ENCODE data around the gene CTSW. TPM values are rescaled to one million over a fixed set of nuclear protein-coding genes. Genes with fewer than 3 reads are reported as not detected.

CTSW gene
- total RNA-seq, 2 experiments from 2014 or later = 1.7 TPM

DNA sequence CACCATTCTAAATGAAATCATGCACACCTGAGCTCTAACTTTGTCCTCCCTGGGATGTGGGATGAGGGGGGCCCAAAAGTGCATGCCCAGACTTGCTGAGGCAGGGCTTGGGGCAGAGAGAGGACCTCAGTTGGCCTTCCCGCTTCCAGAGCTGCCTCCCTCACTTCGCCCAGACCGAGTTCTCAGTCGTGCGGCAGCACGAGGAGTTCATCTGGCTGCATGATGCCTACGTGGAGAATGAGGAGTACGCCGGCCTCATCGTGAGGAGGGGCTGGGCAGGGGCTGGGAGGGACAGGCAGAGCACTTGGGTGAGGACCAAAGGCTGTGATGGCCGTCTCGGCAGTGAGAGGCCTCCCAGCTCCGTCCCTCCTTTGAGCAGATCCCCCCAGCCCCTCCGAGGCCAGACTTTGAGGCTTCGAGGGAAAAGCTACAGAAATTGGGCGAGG lies 29.8 kb upstream of the CTSW start:
- peaks cover 3% of the 10 kb centered on the region for H3K9me3 Mint-ChIP-seq (ENCODE audit: low read depth)
- no peak for ATAC-seq
- no peak overlapping the region for H3K27ac Mint-ChIP-seq
- intact Hi-C loops (cut with DNase I, micrococcal nuclease) = no loop called here
- CTCF ChIA-PET = interaction anchor here (1.1 to 3.1 kb wide), 6 partner anchors 10 to 197 kb away, joined by 3 to 11 read pairs (median 6); partner anchors contain the start of genes KAT5 and MUS81
- H3K4me3 Mint-ChIP-seq = no peak overlapping the region
- peaks cover 34% of the 10 kb centered on the region for H3K36me3 Mint-ChIP-seq (ENCODE audit: low read depth)
- peaks cover 7% of the 10 kb centered on the region for H3K4me1 Mint-ChIP-seq
- no peaks in the 10 kb centered on the region for H3K27me3 Mint-ChIP-seq
- DNase-seq = no peak
- POLR2A ChIA-PET = interaction anchor here (2.5 kb wide), 1 partner anchor 9 kb away, joined by 8 read pairs; no protein-coding TSS in a partner anchor

DNA sequence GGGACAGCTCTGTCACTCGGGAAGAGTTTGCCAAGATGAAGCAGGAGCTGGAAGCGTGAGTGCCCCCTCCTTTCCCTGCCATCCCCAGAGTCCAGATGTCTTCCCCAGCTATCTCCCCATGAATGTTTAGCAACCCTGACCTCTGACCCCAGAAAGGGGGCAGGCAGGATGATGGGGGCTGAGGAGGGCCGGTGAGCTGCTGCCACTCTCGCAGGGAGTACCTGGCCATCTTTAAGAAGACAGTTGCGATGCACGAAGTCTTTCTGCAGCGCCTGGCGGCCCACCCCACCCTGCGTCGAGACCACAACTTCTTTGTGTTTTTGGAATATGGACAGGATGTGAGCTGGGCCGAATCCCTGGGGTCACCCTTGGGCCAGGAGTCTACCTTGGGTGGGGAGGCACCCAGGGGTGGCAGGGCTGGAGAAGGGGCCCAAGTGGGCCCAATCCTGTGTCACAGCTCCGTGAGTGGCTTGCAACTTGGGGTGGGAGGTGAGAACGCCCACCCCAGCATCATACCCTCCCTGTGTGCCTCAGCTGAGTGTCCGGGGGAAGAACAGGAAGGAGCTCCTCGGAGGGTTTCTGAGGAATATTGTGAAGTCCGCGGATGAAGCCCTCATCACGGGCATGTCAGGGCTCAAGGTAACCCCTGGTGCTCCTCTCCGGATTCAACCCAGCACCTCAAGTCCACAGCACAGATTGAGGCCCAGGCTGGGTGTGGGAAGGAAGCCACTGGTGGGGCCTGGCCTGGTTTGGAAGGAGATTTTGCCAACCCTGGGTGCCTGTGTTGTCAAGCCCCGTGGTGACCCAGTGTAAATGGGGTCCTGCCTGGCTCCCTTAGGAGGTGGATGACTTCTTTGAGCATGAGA lies 29.2 kb upstream of the CTSW start:
- POLR2A ChIA-PET = interaction anchor here (1.3 to 2.5 kb wide), 2 partner anchors 9 to 11 kb away, joined by 6 to 8 read pairs; no protein-coding TSS in a partner anchor
- CTCF ChIA-PET = interaction anchor here (0.5 to 3.1 kb wide), 10 partner anchors 9 to 1383 kb away, joined by 3 to 14 read pairs (median 4); partner anchors contain the start of genes KAT5 and MUS81
- ATAC-seq (no peak), DNase-seq (no peak)
- intact Hi-C loops (cut with DNase I, micrococcal nuclease) = no loop called here
- H3K9me3 Mint-ChIP-seq (ENCODE audit: low read depth) = peaks cover 3% of the 10 kb centered on the region
- H3K4me1 Mint-ChIP-seq = peaks cover 12% of the 10 kb centered on the region
- H3K4me3 Mint-ChIP-seq = no peak overlapping the region
- H3K27ac Mint-ChIP-seq = no peak overlapping the region
- H3K36me3 Mint-ChIP-seq (ENCODE audit: low read depth) = peaks cover 38% of the 10 kb centered on the region
- H3K27me3 Mint-ChIP-seq = no peaks in the 10 kb centered on the region

DNA sequence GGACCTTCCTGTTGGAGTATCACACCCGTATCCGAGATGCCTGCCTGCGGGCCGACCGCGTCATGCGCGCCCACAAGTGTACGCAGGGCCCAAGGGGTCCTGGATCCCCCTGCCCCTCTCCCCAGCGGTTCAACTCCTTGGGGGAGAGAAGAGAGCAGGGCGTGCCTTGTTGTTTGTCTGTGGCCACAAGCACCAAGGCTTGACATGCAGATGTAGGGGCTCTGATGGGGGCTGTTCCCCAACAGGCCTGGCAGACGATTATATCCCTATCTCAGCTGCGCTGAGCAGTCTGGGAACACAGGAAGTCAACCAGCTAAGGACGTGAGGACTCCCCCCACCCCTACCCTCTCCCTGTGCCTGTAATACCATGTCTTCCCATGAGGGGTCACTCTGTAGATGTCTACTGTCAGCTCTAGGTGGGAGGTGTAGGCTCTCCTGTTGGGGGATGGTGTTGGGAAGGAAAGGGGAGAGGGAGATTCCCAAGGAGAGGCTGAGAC lies 28.5 kb upstream of the CTSW start:
- ChIA-PET CTCF (interaction anchor here (0.5 to 3.1 kb wide), 11 partner anchors 9 to 1383 kb away, joined by 3 to 14 read pairs (median 3); partner anchors contain the start of gene MUS81), POLR2A (interaction anchor here (1.2 to 2.5 kb wide), 4 partner anchors 8 to 107 kb away, joined by 3 to 8 read pairs (median 4); no protein-coding TSS in a partner anchor)
- Mint-ChIP-seq H3K4me3 (no peak overlapping the region), H3K36me3 (ENCODE audit: low read depth) (peaks cover 45% of the 10 kb centered on the region), H3K27ac (no peak overlapping the region), H3K4me1 (peaks cover 19% of the 10 kb centered on the region), H3K27me3 (no peaks in the 10 kb centered on the region), H3K9me3 (ENCODE audit: low read depth) (peaks cover 3% of the 10 kb centered on the region)
- DNase-seq = no peak
- intact Hi-C loops (cut with DNase I, micrococcal nuclease) = no loop called here
- ATAC-seq = peak; percentile 45

DNA sequence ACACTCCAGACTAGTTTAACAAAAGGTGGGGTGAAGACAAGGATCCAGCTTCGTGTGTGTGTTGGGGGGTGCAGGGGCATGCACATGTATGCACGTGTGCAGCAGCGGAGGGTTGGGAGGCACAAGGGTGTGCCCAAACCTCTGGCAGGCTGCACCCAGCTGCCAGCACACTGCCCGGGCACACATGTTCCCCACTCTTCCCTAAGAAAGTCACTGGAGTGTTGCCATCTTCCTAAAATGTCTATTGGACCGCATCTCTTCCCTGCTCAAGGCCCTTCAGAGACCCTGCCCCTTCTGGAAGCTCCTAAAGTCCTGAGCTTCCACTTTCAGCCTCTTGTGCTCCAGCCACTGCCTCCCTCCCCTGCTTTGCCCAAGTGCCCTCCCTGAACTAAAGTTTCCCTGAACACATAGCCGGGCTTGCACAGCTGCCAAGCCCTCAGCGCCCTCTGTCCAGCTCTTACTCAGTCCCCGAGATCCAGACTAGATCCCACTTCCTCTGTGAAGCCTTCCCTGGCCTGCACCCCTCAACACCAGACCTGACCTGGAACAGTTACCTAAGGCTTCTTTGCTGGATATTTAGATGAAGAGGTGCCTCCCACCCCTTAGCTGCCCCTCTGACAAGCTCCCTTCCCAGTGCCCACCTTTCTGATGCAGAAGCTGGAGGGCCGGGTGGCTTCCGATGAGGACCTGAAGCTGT lies 27.7 kb upstream of the CTSW start:
- no peak overlapping the region for H3K27ac Mint-ChIP-seq
- peaks cover 26% of the 10 kb centered on the region for H3K4me1 Mint-ChIP-seq
- ChIA-PET CTCF (interaction anchor here (0.6 to 2.0 kb wide), 12 partner anchors 8 to 224 kb away, joined by 3 to 14 read pairs (median 3); partner anchors contain the start of genes BANF1 and MUS81), POLR2A (interaction anchor here (0.8 to 1.4 kb wide), 7 partner anchors 9 to 316 kb away, joined by 3 to 6 read pairs (median 3); partner anchors contain the start of gene SNX32)
- ATAC-seq (no peak), DNase-seq (no peak)
- intact Hi-C loops (cut with DNase I, micrococcal nuclease) = no loop called here
- peaks cover 53% of the 10 kb centered on the region for H3K36me3 Mint-ChIP-seq (ENCODE audit: low read depth)
- peaks cover 3% of the 10 kb centered on the region for H3K9me3 Mint-ChIP-seq (ENCODE audit: low read depth)
- H3K4me3 Mint-ChIP-seq = no peak overlapping the region
- no peaks in the 10 kb centered on the region for H3K27me3 Mint-ChIP-seq

DNA sequence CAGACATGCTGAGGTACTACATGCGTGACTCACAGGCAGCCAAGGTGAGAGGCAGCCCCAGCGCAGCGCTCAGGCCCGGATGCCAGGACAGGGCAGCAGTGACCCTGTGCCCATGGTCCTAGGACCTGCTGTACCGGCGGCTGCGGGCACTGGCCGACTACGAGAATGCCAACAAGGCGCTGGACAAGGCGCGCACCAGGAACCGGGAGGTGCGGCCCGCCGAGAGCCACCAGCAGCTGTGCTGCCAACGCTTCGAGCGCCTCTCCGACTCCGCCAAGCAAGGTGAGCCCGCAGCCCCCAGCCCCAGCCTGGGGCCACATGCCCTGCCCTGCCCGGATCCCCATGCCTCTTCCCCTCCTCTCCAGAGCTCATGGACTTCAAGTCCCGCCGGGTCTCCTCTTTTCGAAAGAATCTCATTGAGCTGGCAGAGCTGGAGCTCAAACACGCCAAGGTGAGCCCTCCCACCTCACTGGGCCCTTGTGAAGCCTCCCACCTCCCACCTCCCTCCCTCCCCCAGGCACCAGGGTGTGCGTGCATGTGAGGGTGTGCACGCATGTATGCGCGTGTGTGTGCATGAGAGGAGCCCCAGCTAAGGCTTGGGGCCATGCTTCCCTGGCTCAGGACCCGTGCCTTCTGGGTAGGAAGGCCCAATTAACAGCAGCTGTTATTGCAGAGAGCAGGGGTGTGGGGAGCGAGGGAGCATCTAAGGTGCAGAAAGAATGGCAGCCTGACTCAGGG lies 27.0 kb upstream of the CTSW start:
- no peak overlapping the region for H3K27ac Mint-ChIP-seq
- H3K9me3 Mint-ChIP-seq (ENCODE audit: low read depth) = peaks cover 3% of the 10 kb centered on the region
- DNase-seq (no peak), ATAC-seq (no peak)
- peaks cover 26% of the 10 kb centered on the region for H3K4me1 Mint-ChIP-seq
- intact Hi-C loops (cut with DNase I, micrococcal nuclease) = no loop called here
- ChIA-PET POLR2A (interaction anchor here (0.6 to 1.4 kb wide), 7 partner anchors 19 to 317 kb away, joined by 3 to 4 read pairs (median 3); partner anchors contain the start of gene SNX32), CTCF (interaction anchor here (0.8 to 2.0 kb wide), 8 partner anchors 7 to 189 kb away, joined by 3 to 14 read pairs (median 3); partner anchors contain the start of genes BANF1 and MUS81)
- H3K4me3 Mint-ChIP-seq = no peak overlapping the region
- H3K36me3 Mint-ChIP-seq (ENCODE audit: low read depth) = peaks cover 53% of the 10 kb centered on the region
- no peaks in the 10 kb centered on the region for H3K27me3 Mint-ChIP-seq

DNA sequence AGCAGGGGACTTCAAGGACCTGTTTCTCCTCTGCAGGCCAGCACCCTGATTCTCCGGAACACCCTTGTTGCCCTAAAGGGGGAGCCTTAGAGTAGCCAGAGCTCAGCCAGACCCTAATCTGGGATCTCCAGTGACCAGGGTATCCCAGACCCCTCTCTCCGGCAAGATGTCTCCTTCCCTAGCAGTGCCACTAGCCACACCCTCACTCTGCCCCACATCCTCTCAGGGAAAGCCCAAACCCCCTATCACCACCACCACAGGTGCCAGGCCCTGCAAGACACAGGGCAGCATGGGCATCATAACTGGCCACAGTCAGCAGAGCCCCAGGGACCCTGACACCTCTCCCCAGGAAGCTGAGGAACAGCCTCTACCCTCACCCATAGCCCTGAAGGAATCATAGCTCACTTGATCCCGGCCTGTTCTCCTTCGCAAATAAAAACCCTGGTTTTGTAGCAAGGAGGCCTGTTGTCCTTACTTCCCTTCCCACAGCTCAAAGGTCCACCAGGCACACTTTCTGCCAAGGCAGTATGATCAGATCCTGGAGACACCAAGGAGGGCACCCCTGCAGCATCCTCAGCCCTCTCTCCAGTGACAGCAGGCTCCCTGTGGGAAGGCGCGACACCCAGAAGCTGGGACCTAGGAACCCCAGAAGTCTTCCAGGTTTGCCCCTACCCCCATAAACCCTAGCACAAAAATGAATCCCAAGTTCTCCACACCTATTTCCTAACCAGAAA lies 26.2 kb upstream of the CTSW start:
- Mint-ChIP-seq H3K9me3 (ENCODE audit: low read depth) (peaks cover 3% of the 10 kb centered on the region), H3K4me1 (peaks cover 28% of the 10 kb centered on the region), H3K4me3 (peak overlapping the region; percentile 6), H3K36me3 (ENCODE audit: low read depth) (peaks cover 53% of the 10 kb centered on the region), H3K27me3 (no peaks in the 10 kb centered on the region), H3K27ac (no peak overlapping the region)
- ChIA-PET POLR2A (interaction anchor here (0.6 to 1.4 kb wide), 5 partner anchors 20 to 141 kb away, joined by 3 to 4 read pairs (median 3); partner anchors contain the start of gene SNX32), CTCF (interaction anchor here (0.8 to 1.7 kb wide), 5 partner anchors 8 to 81 kb away, joined by 3 read pairs; no protein-coding TSS in a partner anchor)
- no peak for DNase-seq
- ATAC-seq = no peak
- intact Hi-C loops (cut with DNase I, micrococcal nuclease) = no loop called here

DNA sequence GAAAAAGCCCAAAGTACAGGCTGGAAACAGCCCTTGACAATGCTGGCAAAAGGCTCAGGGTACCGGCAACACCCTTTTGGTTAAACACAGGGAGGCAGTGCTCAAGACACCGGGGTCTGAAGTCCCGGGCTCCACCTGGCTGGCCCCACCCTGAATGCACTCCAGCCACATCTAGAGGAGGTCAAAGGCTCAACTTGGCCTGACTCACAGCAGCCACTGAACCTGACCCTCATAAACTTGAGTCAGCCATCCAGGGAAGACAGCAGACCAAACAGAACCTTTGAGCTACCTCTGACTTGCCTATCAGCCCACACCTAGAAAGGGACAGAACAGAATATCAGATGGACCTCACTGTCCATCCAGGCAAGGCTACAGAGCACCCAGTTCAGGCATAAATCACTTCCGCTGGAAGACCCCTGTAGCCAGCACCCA lies 25.5 kb upstream of the CTSW start:
- ChIA-PET POLR2A (no interaction called here), CTCF (interaction anchor here (0.8 kb wide), 1 partner anchor 19 kb away, joined by 3 read pairs; no protein-coding TSS in a partner anchor)
- no peaks in the 10 kb centered on the region for H3K27me3 Mint-ChIP-seq
- ATAC-seq = no peak
- peak overlapping the region; percentile 53 for H3K4me3 Mint-ChIP-seq
- H3K9me3 Mint-ChIP-seq (ENCODE audit: low read depth) = peaks cover 3% of the 10 kb centered on the region
- intact Hi-C loops (cut with DNase I, micrococcal nuclease) = no loop called here
- H3K27ac Mint-ChIP-seq = peak overlapping the region; percentile 37
- peaks cover 53% of the 10 kb centered on the region for H3K36me3 Mint-ChIP-seq (ENCODE audit: low read depth)
- no peak for DNase-seq
- peaks cover 29% of the 10 kb centered on the region for H3K4me1 Mint-ChIP-seq

DNA sequence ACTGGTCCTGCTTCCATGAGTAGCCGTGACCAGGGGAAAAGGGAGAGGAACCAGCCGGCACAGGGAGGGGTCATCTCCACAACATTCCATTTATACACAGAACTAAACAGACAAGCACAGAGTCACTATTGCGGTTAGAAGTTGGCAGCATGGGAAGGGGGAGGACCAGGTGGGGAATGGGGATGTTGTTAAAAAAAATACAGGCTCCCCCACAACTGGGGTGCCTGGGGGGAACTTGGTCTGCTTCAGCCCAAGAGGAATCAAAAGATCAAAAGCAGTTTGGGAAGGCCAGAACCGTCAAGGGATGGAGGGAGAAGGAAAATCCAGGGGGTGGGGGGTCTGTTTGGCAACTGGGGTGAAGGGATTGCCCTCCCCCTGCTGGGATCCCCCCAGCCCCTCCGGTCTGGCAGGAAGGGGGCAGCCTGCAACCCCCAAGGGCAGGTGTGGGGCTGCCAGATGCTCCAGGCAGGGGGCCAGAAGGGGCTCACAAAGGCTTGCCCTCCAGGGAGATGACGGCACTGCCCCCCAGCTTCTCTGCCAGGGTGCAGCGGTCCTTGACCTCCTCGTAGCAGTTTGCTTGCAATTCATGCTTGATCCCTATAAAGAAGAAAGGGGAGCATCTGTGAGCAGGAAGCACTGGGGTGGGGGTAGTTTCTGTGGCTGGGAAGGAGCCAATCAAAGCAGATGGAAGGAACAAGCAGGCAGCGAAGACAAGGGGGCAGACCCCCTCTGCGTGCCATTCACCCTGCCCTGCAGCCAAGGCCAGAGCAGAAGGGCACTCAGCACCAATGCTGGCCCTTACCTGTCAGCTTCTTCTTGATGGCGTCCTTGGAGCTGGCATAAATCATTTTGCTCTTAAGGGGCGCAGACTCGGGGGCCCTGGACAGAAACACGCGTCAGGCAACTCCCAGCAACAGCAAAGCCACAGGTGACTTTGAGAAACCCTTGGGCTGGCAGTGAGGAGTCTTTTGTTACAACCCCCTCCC lies 24.5 kb upstream of the CTSW start:
- H3K9me3 Mint-ChIP-seq (ENCODE audit: low read depth) = peaks cover 3% of the 10 kb centered on the region
- ChIA-PET CTCF (interaction anchor here (0.8 kb wide), 1 partner anchor 85 kb away, joined by 3 read pairs; no protein-coding TSS in a partner anchor), POLR2A (no interaction called here)
- intact Hi-C loops (cut with DNase I, micrococcal nuclease) = loop anchor here (5.0 kb wide), 2 partner anchors 283 to 612 kb away; partner anchors contain the start of genes FAM89B (in 1 of the 2), PELI3 (in 1 of the 2) and ZNRD2 (in 1 of the 2)
- H3K27me3 Mint-ChIP-seq = no peaks in the 10 kb centered on the region
- H3K4me1 Mint-ChIP-seq = peaks cover 32% of the 10 kb centered on the region
- DNase-seq = no peak
- H3K4me3 Mint-ChIP-seq = peak overlapping the region; percentile 91
- no peak for ATAC-seq
- H3K36me3 Mint-ChIP-seq (ENCODE audit: low read depth) = peaks cover 53% of the 10 kb centered on the region
- H3K27ac Mint-ChIP-seq = no peak overlapping the region

DNA sequence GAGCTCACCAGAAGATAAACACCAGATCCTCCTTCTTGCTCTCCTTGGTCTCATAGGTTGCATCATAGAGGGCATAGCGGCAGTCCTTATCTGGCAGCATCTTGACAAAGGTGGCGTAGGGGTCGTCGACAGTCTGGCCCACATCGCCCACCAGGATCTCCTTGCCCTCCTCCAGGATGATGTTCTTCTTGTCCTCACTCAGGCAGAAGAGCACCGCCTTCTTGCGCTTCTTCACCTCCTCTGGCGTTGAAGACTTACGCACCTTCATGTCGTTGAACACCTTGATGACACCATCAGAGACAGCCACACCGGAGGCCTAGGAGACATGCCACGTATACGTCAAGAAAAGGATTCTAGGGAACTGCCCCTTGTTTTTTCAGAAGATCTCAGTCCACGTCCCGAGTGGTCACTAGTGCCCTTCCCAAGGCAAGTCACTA lies 23.7 kb upstream of the CTSW start:
- ChIA-PET CTCF (interaction anchor here (0.8 kb wide), 1 partner anchor 86 kb away, joined by 3 read pairs; no protein-coding TSS in a partner anchor), POLR2A (no interaction called here)
- Mint-ChIP-seq H3K27ac (peak overlapping the region; percentile 78), H3K4me1 (peaks cover 32% of the 10 kb centered on the region), H3K9me3 (ENCODE audit: low read depth) (peaks cover 3% of the 10 kb centered on the region), H3K27me3 (no peaks in the 10 kb centered on the region), H3K4me3 (peak overlapping the region; percentile 91), H3K36me3 (ENCODE audit: low read depth) (peaks cover 54% of the 10 kb centered on the region)
- intact Hi-C loops (cut with DNase I, micrococcal nuclease) = loop anchor here (5.0 kb wide), 2 partner anchors 284 to 611 kb away; partner anchors contain the start of genes FAM89B (in 1 of the 2), PELI3 (in 1 of the 2) and ZNRD2 (in 1 of the 2)
- DNase-seq = no peak
- ATAC-seq = no peak

Data from activated CD4-positive, alpha-beta T cell treated with anti-CD3 and anti-CD28 coated beads for 36 hours (primary cell).